DND-41 (cell line): ENCODE data around the gene CAMK4.
A peak's percentile ranks its signal among the peaks of the same experiment; 100 is the strongest.
"Not testable (repeated sequence)": the region's sequence is repeated elsewhere in the genome, so short reads cannot be mapped to it uniquely, and the experiment has no call there.

ENCODE experiments used
- ATAC-seq: fragments of 200-7000 bp; cut with Tn5 transposase; 3 replicates; pipeline ENCODE4 v1.9.1; 2021; ENCODE audit warnings: low read depth; ENCODE audit not compliant: insufficient read depth
- DNase-seq: peaks from one replicate; pipeline ENCODE4 v3.0.0-alpha.2; 2020
- H2AFZ ChIP-seq: 2 replicates; pipeline ENCODE4 v1.6.0; 2012; ENCODE audit warnings: low read depth, low read length
- H3K27ac ChIP-seq: 2 replicates; pipeline ENCODE4 v1.5.1; 2012; ENCODE audit warnings: low read length, inconsistent platforms
- H3K27me3 ChIP-seq: fragments of 200-600 bp; sonication (generic); 2 replicates; pipeline ENCODE4 v1.6.0; 2012; ENCODE audit warnings: low read length, mild to moderate bottlenecking, inconsistent platforms; ENCODE audit not compliant: insufficient read depth, poor library complexity
- H3K36me3 ChIP-seq: 2 replicates; pipeline ENCODE4 v1.5.1; 2012; ENCODE audit warnings: low read length, inconsistent platforms; ENCODE audit not compliant: insufficient read depth
- H3K4me1 ChIP-seq: 2 replicates; pipeline ENCODE4 v1.5.1; 2012; ENCODE audit warnings: mild to moderate bottlenecking, low read length; ENCODE audit not compliant: insufficient read depth
- H3K4me2 ChIP-seq: 2 replicates; pipeline ENCODE4 v1.6.0; 2012; ENCODE audit warnings: mild to moderate bottlenecking, moderate library complexity, low read length, inconsistent platforms; ENCODE audit not compliant: insufficient read depth
- H3K4me3 ChIP-seq, 2 experiments: fragments of 200-600 bp in 1 of 2; shearing (Covaris generic) in 1 of 2; 2 replicates each; pipeline ENCODE4 v1.5.1; 2012 to 2016; ENCODE audit warnings: inconsistent platforms in 2 of 2, low read length in 2 of 2, mild to moderate bottlenecking in 2 of 2, low read depth in 1 of 2, moderate library complexity in 1 of 2
- H3K79me2 ChIP-seq: 2 replicates; pipeline ENCODE4 v1.6.0; 2012; ENCODE audit warnings: low read length, inconsistent platforms; ENCODE audit not compliant: insufficient read depth
- H3K9ac ChIP-seq: 2 replicates; pipeline ENCODE4 v1.6.0; 2012; ENCODE audit warnings: low read depth, mild to moderate bottlenecking, inconsistent platforms, low read length, moderate library complexity
- H3K9me3 ChIP-seq: 2 replicates; pipeline ENCODE4 v1.5.1; 2012; ENCODE audit warnings: low read length, moderate library complexity, mild to moderate bottlenecking, inconsistent platforms; ENCODE audit not compliant: insufficient read depth, severe bottlenecking
- H4K20me1 ChIP-seq: 2 replicates; pipeline ENCODE4 v1.6.0; 2012; ENCODE audit warnings: low read length; ENCODE audit not compliant: insufficient read depth
- CTCF ChIP-seq: IDR thresholded peaks from 2 replicates; pipeline ENCODE4 v1.5.1; 2012; ENCODE audit warnings: borderline replicate concordance, low read length, moderate library complexity, mild to moderate bottlenecking; ENCODE audit not compliant: poor library complexity, severe bottlenecking; ENCODE audit errors: extremely low read depth
- EZH2 ChIP-seq: IDR thresholded peaks from 3 replicates; pipeline ENCODE4 v1.6.1; 2012; ENCODE audit warnings: borderline replicate concordance, low read depth, mild to moderate bottlenecking, moderate library complexity, low read length, inconsistent platforms; ENCODE audit not compliant: severe bottlenecking

Gene CAMK4

GRCh38 chr5:111408817-111409216 lies 184.6 kb downstream of the CAMK4 start:
- Histone ChIP-seq H3K9me3 (peaks cover 6% of the 10 kb centered on the region), H3K9ac (no peak overlapping the region), H4K20me1 (no peaks in the 10 kb centered on the region), H3K27me3 (no peaks in the 10 kb centered on the region), H3K4me1 (peaks cover 7% of the 10 kb centered on the region; the same call in 1 of the 2 replicates), H3K36me3 (no peaks in the 10 kb centered on the region), H2AFZ (no peak overlapping the region), H3K79me2 (no peaks in the 10 kb centered on the region), H3K27ac (0 out of 2 replicates have a peak overlapping the region, but pooled peaks have one; percentile 26), H3K4me2 (no peak overlapping the region), H3K4me3 (no peak overlapping the region)
- ATAC-seq, result peak; percentile 78
- peak; percentile 59 for DNase-seq
- TF ChIP-seq EZH2, result no peak
- no peak for TF ChIP-seq CTCF

- not testable (repeated sequence) for H3K79me2 ChIP-seq, DNase-seq, H3K4me2 ChIP-seq, H3K27me3 ChIP-seq, H2AFZ ChIP-seq, H3K4me3 ChIP-seq, H3K36me3 ChIP-seq, H3K9ac ChIP-seq, H4K20me1 ChIP-seq, H3K4me1 ChIP-seq, H3K9me3 ChIP-seq
- H3K27ac ChIP-seq, result 0 out of 2 replicates have a peak overlapping the region, but pooled peaks have one; percentile 26
- peak; percentile 27; the same call in 2 of the 3 replicates for ATAC-seq
These were observed 185.1 kb downstream of the CAMK4 start for GRCh38 chr5:111409266-111409665.

GRCh38 chr5:111410067-111410466 lies 185.9 kb downstream of the CAMK4 start:
- H3K4me2 ChIP-seq, H2AFZ ChIP-seq, DNase-seq, H3K27me3 ChIP-seq, H3K9me3 ChIP-seq, H3K4me3 ChIP-seq, H3K9ac ChIP-seq, H3K4me1 ChIP-seq, H3K79me2 ChIP-seq, H3K27ac ChIP-seq, H3K36me3 ChIP-seq, H4K20me1 ChIP-seq, ATAC-seq: not testable (repeated sequence)

- H3K36me3 ChIP-seq, result no peaks in the 10 kb centered on the region
- no peak overlapping the region for H3K27ac ChIP-seq
- H3K9ac ChIP-seq, result no peak overlapping the region
- H2AFZ ChIP-seq, result no peak overlapping the region
- no peak overlapping the region for H3K4me3 ChIP-seq
- peaks cover 6% of the 10 kb centered on the region for H3K9me3 ChIP-seq
- TF ChIP-seq EZH2, result no peak
- TF ChIP-seq CTCF, result no peak
- no peak for ATAC-seq
- H3K79me2 ChIP-seq, result no peaks in the 10 kb centered on the region
- H3K4me1 ChIP-seq, result peaks cover 7% of the 10 kb centered on the region; the same call in 1 of the 2 replicates
- H3K4me2 ChIP-seq, result no peak overlapping the region
- H3K27me3 ChIP-seq, result no peaks in the 10 kb centered on the region
- no peak for DNase-seq
- H4K20me1 ChIP-seq, result no peaks in the 10 kb centered on the region
These were observed 187.1 kb downstream of the CAMK4 start for GRCh38 chr5:111411301-111411700.
